ENCODE measurements around the gene PTGR3.

GRCh38 chr18:75167137-75167536 is 41.8 kb downstream of the PTGR3 start:
- no peak for TF ChIP-seq CTCF (tag by site-specific recombination; IDR thresholded peaks at IDR 0.05)
- no peak for TF ChIP-seq TCF7L2 (IDR thresholded peaks at IDR 0.05; ENCODE audit: borderline replicate concordance, low read depth, low read length)
- TF ChIP-seq ZNF501 (tag by site-specific recombination; IDR thresholded peaks at IDR 0.05) = no peak
- no peak for TF ChIP-seq KLF1 (tag by site-specific recombination; IDR thresholded peaks at IDR 0.05)
- TF ChIP-seq PBX3 (CRISPR knock-in tag; IDR thresholded peaks at IDR 0.05) = no peak
- no peak for TF ChIP-seq ZNF600 (tag by site-specific recombination; IDR thresholded peaks at IDR 0.05)
- no peak for TF ChIP-seq ZNF274 (IDR thresholded peaks at IDR 0.05; ENCODE audit: low read length)
- TF ChIP-seq ZNF274 (tag by site-specific recombination; IDR thresholded peaks at IDR 0.05; ENCODE audit: borderline replicate concordance) = no peak
- no peak for TF ChIP-seq REST (tag by site-specific recombination; IDR thresholded peaks at IDR 0.05)
- no peak for TF ChIP-seq ZNF302 (tag by site-specific recombination; IDR thresholded peaks at IDR 0.05; ENCODE audit: low read depth)
- TF ChIP-seq PRDM6 (tag by site-specific recombination; IDR thresholded peaks at IDR 0.05) = no peak
